ENCODE data around the gene NPIPB9. TPM values are rescaled to one million over a fixed set of nuclear protein-coding genes. Genes with fewer than 3 reads are reported as not detected.
"Not testable (repeated sequence)": the region's sequence is repeated elsewhere in the genome, so short reads cannot be mapped to it uniquely, and the experiment has no call there.

Gene NPIPB9
- total and polyA plus RNA-seq, 2 of the 4 experiments (the other 2 are of a cell fraction) = 0.15 TPM; not detected in 1

DNA sequence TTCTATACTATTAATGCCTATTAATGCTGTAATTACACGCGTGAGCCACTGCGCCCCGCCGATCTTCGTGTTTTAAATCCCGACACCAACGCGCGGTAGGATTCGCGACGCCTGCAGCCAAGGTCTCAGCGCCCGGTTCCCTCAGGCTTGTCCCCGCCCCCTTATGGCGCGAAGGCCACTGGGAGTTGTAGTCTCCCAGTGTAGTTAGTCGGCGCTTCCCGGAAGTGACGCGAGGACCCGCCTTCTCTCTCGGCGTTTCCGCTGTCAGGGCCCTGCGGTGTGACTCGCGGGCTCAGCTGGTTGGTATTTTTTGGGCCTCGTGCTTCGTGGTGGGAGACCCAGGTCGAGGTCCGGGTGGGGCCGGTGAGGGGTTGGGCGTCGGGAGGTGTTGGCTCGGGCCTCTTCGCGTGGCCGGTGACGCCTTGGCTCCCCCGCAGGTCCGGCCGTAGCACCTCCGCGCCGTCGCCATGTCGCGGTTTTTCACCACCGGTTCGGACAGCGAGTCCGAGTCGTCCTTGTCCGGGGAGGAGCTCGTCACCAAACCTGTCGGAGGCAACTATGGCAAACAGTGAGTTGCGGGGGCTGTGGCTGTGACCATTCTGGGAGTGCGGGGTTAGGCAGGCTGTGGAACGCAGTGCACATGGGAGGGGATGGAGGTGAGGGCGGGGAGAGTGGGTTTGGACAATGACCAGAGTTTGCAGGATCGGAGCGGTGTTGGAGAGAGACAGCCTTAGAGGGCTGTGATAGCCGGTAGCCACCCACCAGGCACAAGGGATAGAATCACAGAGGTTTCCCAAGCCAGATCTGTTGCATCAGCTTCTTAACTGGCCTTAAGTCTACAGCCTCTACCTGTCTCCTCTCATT, 40.1 kb upstream of the NPIPB9 start, which contains the start of gene EIF3C:
Gene EIF3C, plus strand, starts transcription at position 245 of the 864 bp plus-strand sequence. Its CDS starts 223 bp downstream, at position 468.
- BruUV-seq (replicated peaks); H2BK15ac ChIP-seq (ENCODE audit: low read depth, low read length); CTCF ChIA-PET; dilution Hi-C loops (cut with HindIII; ENCODE audit: low sequenced_read_pairs, unreplicated experiment); H3K4me1 ChIP-seq (ENCODE audit: control insufficient read depth, insufficient read depth, low read length); H3K79me1 ChIP-seq (ENCODE audit: low read depth in 1 of 2, low read length in 2 of 2); H3K4me2 ChIP-seq (ENCODE audit: low read depth, low read length); H3K27ac ChIP-seq (ENCODE audit: insufficient read depth, low read length); H2AK5ac ChIP-seq (ENCODE audit: low read depth, low read length); H3K9ac ChIP-seq (ENCODE audit: low read depth, low read length); H3K4me3 ChIP-seq (ENCODE audit: insufficient read depth, low read depth, low read length); H3K36me3 ChIP-seq (ENCODE audit: control insufficient read depth, insufficient read depth, low read length); H3K56ac ChIP-seq (ENCODE audit: extremely low read depth, insufficient read depth, low read length); intact Hi-C loops (cut with micrococcal nuclease); H3K4ac ChIP-seq (ENCODE audit: low read depth, low read length); H2BK20ac ChIP-seq (ENCODE audit: low read depth, low read length); H3K23ac ChIP-seq (ENCODE audit: low read depth, low read length); POLR2A ChIA-PET (ENCODE audit: unreplicated experiment); H4K20me1 ChIP-seq (ENCODE audit: insufficient read depth, low read length); H2AFZ ChIP-seq (replicated peaks; ENCODE audit: low read length, poor library complexity); H3K18ac ChIP-seq (ENCODE audit: low read depth, low read length); H4K91ac ChIP-seq (ENCODE audit: insufficient read depth, low read depth, low read length); in situ Hi-C loops (cut with MboI; ENCODE audit: low sequenced_read_pairs); H3K27me3 ChIP-seq (ENCODE audit: control insufficient read depth, insufficient read depth, low read length); H2BK120ac ChIP-seq (ENCODE audit: low read depth, low read length); H3K14ac ChIP-seq (replicated peaks; ENCODE audit: low read depth, low read length); H3K9me1 ChIP-seq (ENCODE audit: insufficient read depth, low read length); H4K5ac ChIP-seq (ENCODE audit: low read depth, low read length); H2AK9ac ChIP-seq (replicated peaks; ENCODE audit: low read depth, low read length, poor library complexity); H2BK5ac ChIP-seq (ENCODE audit: low read depth, low read length, poor library complexity, severe bottlenecking); H4K8ac ChIP-seq (ENCODE audit: low read depth in 2 of 2, low read length in 2 of 2); H3K9me3 ChIP-seq (ENCODE audit: control insufficient read depth, insufficient read depth, low read length); DNase-seq: not testable (repeated sequence)
- no CpG with 5 or more reads among the region's 66 CpGs for WGBS, 2 experiments (ENCODE audit: extremely low coverage in 2 of 2, insufficient read length in 1 of 2)
- ATAC-seq (ENCODE audit: low read depth) = peak; percentile 99

GRCh38 chr16:28722852-28723650, 28.5 kb upstream of the NPIPB9 start:
- H4K20me1 ChIP-seq (ENCODE audit: insufficient read depth, low read length); H3K4me1 ChIP-seq (ENCODE audit: control insufficient read depth, insufficient read depth, low read length); H3K18ac ChIP-seq (ENCODE audit: low read depth, low read length); H3K27ac ChIP-seq (ENCODE audit: insufficient read depth, low read length); ATAC-seq (ENCODE audit: low read depth); dilution Hi-C loops (cut with HindIII; ENCODE audit: low sequenced_read_pairs, unreplicated experiment); CTCF ChIA-PET; H4K5ac ChIP-seq (ENCODE audit: low read depth, low read length); H3K9me1 ChIP-seq (ENCODE audit: insufficient read depth, low read length); H3K14ac ChIP-seq (replicated peaks; ENCODE audit: low read depth, low read length); H2AFZ ChIP-seq (replicated peaks; ENCODE audit: low read length, poor library complexity); H2BK5ac ChIP-seq (ENCODE audit: low read depth, low read length, poor library complexity, severe bottlenecking); H3K79me1 ChIP-seq (ENCODE audit: low read depth in 1 of 2, low read length in 2 of 2); H3K9ac ChIP-seq (ENCODE audit: low read depth, low read length); H3K36me3 ChIP-seq (ENCODE audit: control insufficient read depth, insufficient read depth, low read length); H4K91ac ChIP-seq (ENCODE audit: insufficient read depth, low read depth, low read length); H3K27me3 ChIP-seq (ENCODE audit: control insufficient read depth, insufficient read depth, low read length); H3K4ac ChIP-seq (ENCODE audit: low read depth, low read length); H3K23ac ChIP-seq (ENCODE audit: low read depth, low read length); H4K8ac ChIP-seq (ENCODE audit: low read depth in 2 of 2, low read length in 2 of 2); DNase-seq; H2BK120ac ChIP-seq (ENCODE audit: low read depth, low read length); H3K4me3 ChIP-seq (ENCODE audit: insufficient read depth, low read depth, low read length); H2BK20ac ChIP-seq (ENCODE audit: low read depth, low read length); H3K9me3 ChIP-seq (ENCODE audit: control insufficient read depth, insufficient read depth, low read length); in situ Hi-C loops (cut with MboI; ENCODE audit: low sequenced_read_pairs); BruUV-seq (replicated peaks); intact Hi-C loops (cut with micrococcal nuclease); H2AK9ac ChIP-seq (replicated peaks; ENCODE audit: low read depth, low read length, poor library complexity); POLR2A ChIA-PET (ENCODE audit: unreplicated experiment); H3K56ac ChIP-seq (ENCODE audit: extremely low read depth, insufficient read depth, low read length); H3K4me2 ChIP-seq (ENCODE audit: low read depth, low read length); H2BK15ac ChIP-seq (ENCODE audit: low read depth, low read length); H2AK5ac ChIP-seq (ENCODE audit: low read depth, low read length): not testable (repeated sequence)
- no CpG with 5 or more reads among the region's 15 CpGs for WGBS, 2 experiments (ENCODE audit: extremely low coverage in 2 of 2, insufficient read length in 1 of 2)
